Astrocyte of the cerebellum (primary cell): ENCODE data around the gene CST2.
"Not testable (repeated sequence)": the region's sequence is repeated elsewhere in the genome, so short reads cannot be mapped to it uniquely, and the experiment has no call there.

Experiments used
- DNase-seq: peaks from one replicate; pipeline ENCODE4 v3.0.0-alpha.2; 2011; ENCODE audit warnings: low read depth
- H3K4me3 ChIP-seq: 2 replicates; pipeline ENCODE4 v1.5.1; 2011; ENCODE audit warnings: mild to moderate bottlenecking, low read depth, low read length, moderate library complexity
- in situ Hi-C: cut with HindIII; loops from 2 replicates; pipeline ENCODE4 v1.10.0; 2017; ENCODE audit warnings: low sequenced_read_pairs
- TF ChIP-seq, protein P1 (sequence below): IDR thresholded peaks from 2 replicates; pipeline ENCODE4 v1.5.1; 2012; ENCODE audit warnings: low read length, low read depth, moderate library complexity, mild to moderate bottlenecking; ENCODE audit errors: missing control alignments

Gene CST2

DNA sequence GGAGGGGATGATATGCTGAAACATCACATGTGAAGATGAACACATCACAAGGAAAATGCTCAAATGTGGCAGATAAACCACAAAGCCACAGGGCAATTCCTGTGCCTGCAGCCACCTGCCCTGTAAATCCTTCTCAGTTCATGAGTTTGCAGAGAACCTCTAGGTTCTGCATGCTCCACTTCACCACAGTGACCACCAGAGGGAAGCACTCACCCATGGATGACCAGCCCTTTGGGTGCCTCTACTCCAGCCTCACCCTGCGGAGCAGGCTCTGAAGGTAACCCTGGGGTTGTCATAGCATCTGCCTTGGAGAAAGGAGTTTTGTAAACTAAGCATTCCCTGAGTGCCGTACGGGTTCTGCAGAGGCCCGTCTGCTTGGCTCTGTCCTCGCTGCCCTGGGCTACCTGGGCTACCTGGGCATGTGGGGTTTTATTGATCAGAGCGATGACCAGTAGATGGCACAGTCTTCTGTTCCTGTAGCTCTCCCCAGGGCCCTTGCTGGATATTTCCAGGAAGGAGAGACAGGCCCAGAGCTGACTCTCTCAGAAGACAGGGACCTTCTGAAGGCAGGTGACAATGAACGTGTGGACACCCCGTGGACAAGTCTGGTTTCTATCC lies 44.1 kb downstream of the CST2 start:
- H3K4me3 ChIP-seq, result no peak overlapping the region
- TF ChIP-seq, protein P1, sequence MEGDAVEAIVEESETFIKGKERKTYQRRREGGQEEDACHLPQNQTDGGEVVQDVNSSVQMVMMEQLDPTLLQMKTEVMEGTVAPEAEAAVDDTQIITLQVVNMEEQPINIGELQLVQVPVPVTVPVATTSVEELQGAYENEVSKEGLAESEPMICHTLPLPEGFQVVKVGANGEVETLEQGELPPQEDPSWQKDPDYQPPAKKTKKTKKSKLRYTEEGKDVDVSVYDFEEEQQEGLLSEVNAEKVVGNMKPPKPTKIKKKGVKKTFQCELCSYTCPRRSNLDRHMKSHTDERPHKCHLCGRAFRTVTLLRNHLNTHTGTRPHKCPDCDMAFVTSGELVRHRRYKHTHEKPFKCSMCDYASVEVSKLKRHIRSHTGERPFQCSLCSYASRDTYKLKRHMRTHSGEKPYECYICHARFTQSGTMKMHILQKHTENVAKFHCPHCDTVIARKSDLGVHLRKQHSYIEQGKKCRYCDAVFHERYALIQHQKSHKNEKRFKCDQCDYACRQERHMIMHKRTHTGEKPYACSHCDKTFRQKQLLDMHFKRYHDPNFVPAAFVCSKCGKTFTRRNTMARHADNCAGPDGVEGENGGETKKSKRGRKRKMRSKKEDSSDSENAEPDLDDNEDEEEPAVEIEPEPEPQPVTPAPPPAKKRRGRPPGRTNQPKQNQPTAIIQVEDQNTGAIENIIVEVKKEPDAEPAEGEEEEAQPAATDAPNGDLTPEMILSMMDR, result peak; percentile 46
- in situ Hi-C loops, result no loop called here
- DNase-seq, result no peak

DNA sequence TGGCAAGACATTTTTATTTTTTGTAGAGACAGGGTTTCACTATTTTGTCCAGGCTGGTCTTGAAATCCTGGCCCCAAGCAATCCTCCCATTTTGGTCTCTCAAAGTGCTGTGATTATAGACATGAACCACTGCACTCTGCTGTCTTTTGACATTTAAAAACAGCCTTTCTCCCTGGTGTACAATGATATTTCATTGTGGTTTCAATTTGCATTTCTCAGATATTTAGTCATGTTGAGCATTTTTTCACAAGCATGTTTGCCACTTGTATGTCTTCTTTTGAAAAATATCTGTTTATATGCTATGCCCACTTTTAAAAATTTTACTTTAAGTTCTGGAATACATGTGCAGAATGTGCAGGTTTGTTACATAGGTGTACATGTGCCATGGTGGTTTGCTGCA lies 47.9 kb downstream of the CST2 start:
- in situ Hi-C loops, DNase-seq, H3K4me3 ChIP-seq: not testable (repeated sequence)

DNA sequence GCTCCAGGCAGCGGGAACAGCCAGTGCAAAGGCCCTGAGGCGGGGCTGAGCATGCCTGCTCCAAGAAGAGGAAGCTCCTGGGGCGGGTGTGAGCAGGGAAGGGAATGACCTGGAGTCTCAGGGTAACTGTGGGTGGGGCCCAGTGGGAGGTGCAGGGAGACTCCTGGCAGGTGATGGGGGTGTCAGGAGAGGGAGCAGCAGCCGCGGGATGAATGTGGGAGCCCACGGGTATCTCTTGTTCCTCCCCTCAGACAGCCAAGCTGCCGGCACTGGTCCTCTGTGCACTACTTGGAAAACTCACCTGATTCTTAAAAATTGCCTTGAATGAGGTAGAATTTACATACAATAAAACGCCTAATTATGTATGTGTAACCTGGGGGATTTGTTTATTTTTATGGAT lies 49.1 kb downstream of the CST2 start:
- H3K4me3 ChIP-seq, DNase-seq, in situ Hi-C loops: not testable (repeated sequence)

- TF ChIP-seq, protein P1, result no peak
- in situ Hi-C loops, result no loop called here
- DNase-seq, result no peak
- H3K4me3 ChIP-seq, result no peak overlapping the region
Measured at GRCh38 chr20:23776067-23776771, 50.3 kb downstream of the CST2 start.

DNA sequence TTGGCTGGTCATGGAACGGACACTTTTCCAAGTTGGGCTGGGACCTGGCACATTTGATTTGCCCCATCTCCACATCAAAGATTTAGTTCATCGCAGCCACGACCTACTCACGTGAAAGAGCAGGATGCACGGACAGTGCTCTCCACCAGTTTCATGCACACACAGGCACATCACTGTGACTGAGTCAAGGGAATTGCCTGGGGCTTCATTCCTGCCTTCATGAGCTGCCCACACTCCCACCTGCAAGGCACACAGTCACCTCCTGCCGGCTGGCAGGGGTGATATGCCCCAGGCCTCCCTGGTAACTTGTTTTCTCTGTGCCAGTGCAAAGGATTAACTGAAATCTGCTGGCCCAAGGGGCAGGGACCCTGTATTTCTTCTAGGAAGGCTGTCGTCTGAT lies 52.4 kb downstream of the CST2 start:
- in situ Hi-C loops, result no loop called here
- TF ChIP-seq, protein P1, result no peak
- H3K4me3 ChIP-seq, result no peak overlapping the region
- DNase-seq, result no peak
